Sigmoid colon (tissue), 7 donors: ENCODE measurements around the gene PTX3. TPM values are rescaled to one million over a fixed set of nuclear protein-coding genes. Genes with fewer than 3 reads are reported as not detected.

Experiments used
- DNase-seq: peaks from one replicate; pipeline ENCODE4 v3.0.0-alpha.2; 2019
- H3K27ac ChIP-seq, 4 donors: fragments of 200-600 bp; sonication (generic); one replicate each; pipeline ENCODE4 v1.5.1; 2016 to 2019; ENCODE audit warnings: mild to moderate bottlenecking in 1 of 4
- H3K27me3 ChIP-seq, 3 donors: fragments of 200-600 bp; sonication (generic); one replicate each; pipeline ENCODE4 v1.5.1; 2019; ENCODE audit warnings: mild to moderate bottlenecking in 1 of 3
- H3K36me3 ChIP-seq, 4 donors: fragments of 200-600 bp; sonication (generic); one replicate each; pipeline ENCODE4 v1.5.1; 2016 to 2019
- H3K4me1 ChIP-seq, 4 donors: fragments of 200-600 bp; sonication (generic); one replicate each; pipeline ENCODE4 v1.5.1; 2017 to 2019
- H3K4me3 ChIP-seq, 4 donors: fragments of 200-600 bp; sonication (generic); one replicate each; pipeline ENCODE4 v1.5.1; 2017 to 2019; ENCODE audit warnings: mild to moderate bottlenecking in 2 of 4, moderate library complexity in 1 of 4
- H3K9me3 ChIP-seq, 4 donors: fragments of 200-600 bp in 3 of 4; sonication (generic) in 3 of 4; one replicate each; pipeline versions ENCODE4 v1.5.1 to v1.6.1; 2013 to 2019
- EP300 ChIP-seq, 4 donors: sonication (generic); formaldehyde crosslinking; IDR thresholded peaks; one replicate each; pipeline ENCODE4 v1.6.1; 2017; ENCODE audit warnings: antibody characterized with exemption in 4 of 4
- POLR2A ChIP-seq, 2 donors: fragments of 450-650 bp; IDR thresholded peaks; one replicate each; pipeline ENCODE4 v1.6.1; 2016; ENCODE audit warnings: antibody characterized with exemption in 2 of 2, mild to moderate bottlenecking in 2 of 2, moderate library complexity in 2 of 2
- POLR2AphosphoS5 ChIP-seq, 4 donors: sonication (generic); formaldehyde crosslinking; IDR thresholded peaks; one replicate each; pipeline ENCODE4 v1.6.1; 2017; ENCODE audit warnings: antibody characterized with exemption in 4 of 4
- WGBS, 2 donors: extraction: QIAGEN DNeasy Blood & Tissue Kit; methylation state at CpG; one replicate each; pipeline ENCODE4 v1.1.7; 2013; 5-methylcytosine and 5-hydroxymethylcytosine counted together
- intact Hi-C: fragments of 100-400 bp; cut with DNase I; formaldehyde crosslinking; loops from one replicate; pipeline ENCODE4 v1.15.1; 2023
- polyA plus RNA-seq, 3 donors: library from polyadenylated mRNA; stranded (reverse); fragments of 200-250 nt; gene quantifications; one replicate each; pipeline ENCODE4 v1.2.3, GENCODE V29; 2013
- total RNA-seq, 4 donors: library from RNA; depleted of rRNA; stranded (reverse); fragments of >200 nt; gene quantifications; one replicate each; pipeline ENCODE4 v1.1.0, GENCODE V29; 2016
- TF ChIP-seq, protein P1 (sequence below), 4 experiments: fragments of 450-650 bp in 3 of 4; fragments of 200-600 bp in 1 of 4; IDR thresholded peaks; one replicate each; pipeline ENCODE4 v1.5.1; 2016 to 2019; ENCODE audit warnings: antibody characterized with exemption in 4 of 4, mild to moderate bottlenecking in 3 of 4, moderate library complexity in 2 of 4
- donor health status: healthy with polysubstance abuse.
- donor health status: Bipolar disorder and iron deficiency.
- donor health status: healthy.

The PTX3 gene
- total and polyA plus RNA-seq, 7 donors, result 0.69 to 34.2 (median 5.4) TPM

DNA sequence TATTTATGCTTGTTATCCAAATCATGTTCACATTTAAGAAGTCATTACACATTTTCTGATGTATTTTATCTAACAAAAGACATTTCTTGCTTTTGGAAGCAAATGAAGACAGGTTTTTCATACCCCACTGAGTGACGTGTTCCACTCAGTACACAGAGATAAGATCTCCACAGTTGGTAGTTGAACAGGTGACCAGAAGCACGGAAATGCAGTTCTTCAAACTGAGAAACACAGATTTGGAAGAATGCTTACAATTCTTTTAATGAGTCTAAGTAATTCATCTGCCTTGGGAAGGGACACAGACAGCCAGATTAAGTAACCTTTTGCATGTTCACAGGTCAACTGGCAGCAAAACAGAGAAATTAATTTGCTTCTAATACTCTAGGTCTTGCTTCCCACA is 23.1 kb downstream of the PTX3 start:
- Histone ChIP-seq H3K4me3 (no peak overlapping the region), H3K9me3 (no peaks in the 10 kb centered on the region), H3K27me3 (no peaks in the 10 kb centered on the region), H3K27ac (no peak overlapping the region), H3K36me3 (no peaks in the 10 kb centered on the region), H3K4me1 (no peaks in the 10 kb centered on the region)
- 66 to 73% methylated on average over 2 of the region's 2 CpGs for WGBS, 2 donors
- intact Hi-C loops, result no loop called here
- no peak for DNase-seq
- TF ChIP-seq EP300 (IDR thresholded peaks at IDR 0.05), result no peak
- TF ChIP-seq POLR2AphosphoS5 (IDR thresholded peaks at IDR 0.05), result no peak
- no peak for TF ChIP-seq POLR2A (IDR thresholded peaks at IDR 0.05)
- TF ChIP-seq, protein P1, sequence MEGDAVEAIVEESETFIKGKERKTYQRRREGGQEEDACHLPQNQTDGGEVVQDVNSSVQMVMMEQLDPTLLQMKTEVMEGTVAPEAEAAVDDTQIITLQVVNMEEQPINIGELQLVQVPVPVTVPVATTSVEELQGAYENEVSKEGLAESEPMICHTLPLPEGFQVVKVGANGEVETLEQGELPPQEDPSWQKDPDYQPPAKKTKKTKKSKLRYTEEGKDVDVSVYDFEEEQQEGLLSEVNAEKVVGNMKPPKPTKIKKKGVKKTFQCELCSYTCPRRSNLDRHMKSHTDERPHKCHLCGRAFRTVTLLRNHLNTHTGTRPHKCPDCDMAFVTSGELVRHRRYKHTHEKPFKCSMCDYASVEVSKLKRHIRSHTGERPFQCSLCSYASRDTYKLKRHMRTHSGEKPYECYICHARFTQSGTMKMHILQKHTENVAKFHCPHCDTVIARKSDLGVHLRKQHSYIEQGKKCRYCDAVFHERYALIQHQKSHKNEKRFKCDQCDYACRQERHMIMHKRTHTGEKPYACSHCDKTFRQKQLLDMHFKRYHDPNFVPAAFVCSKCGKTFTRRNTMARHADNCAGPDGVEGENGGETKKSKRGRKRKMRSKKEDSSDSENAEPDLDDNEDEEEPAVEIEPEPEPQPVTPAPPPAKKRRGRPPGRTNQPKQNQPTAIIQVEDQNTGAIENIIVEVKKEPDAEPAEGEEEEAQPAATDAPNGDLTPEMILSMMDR (IDR thresholded peaks at IDR 0.05), result no peak

GRCh38 chr3:157460253-157460652 is 23.6 kb downstream of the PTX3 start:
- Histone ChIP-seq H3K4me3 (no peak overlapping the region), H3K36me3 (no peaks in the 10 kb centered on the region), H3K9me3 (no peaks in the 10 kb centered on the region), H3K27ac (no peak overlapping the region), H3K27me3 (no peaks in the 10 kb centered on the region), H3K4me1 (no peaks in the 10 kb centered on the region)
- DNase-seq, result no peak
- intact Hi-C loops, result no loop called here
- no peak for TF ChIP-seq EP300 (IDR thresholded peaks at IDR 0.05)
- no peak for TF ChIP-seq POLR2A (IDR thresholded peaks at IDR 0.05)
- TF ChIP-seq, protein P1 (IDR thresholded peaks at IDR 0.05), result no peak
- TF ChIP-seq POLR2AphosphoS5 (IDR thresholded peaks at IDR 0.05), result no peak
- 60 to 66% methylated on average over 2 of the region's 2 CpGs for WGBS, 2 donors

DNA sequence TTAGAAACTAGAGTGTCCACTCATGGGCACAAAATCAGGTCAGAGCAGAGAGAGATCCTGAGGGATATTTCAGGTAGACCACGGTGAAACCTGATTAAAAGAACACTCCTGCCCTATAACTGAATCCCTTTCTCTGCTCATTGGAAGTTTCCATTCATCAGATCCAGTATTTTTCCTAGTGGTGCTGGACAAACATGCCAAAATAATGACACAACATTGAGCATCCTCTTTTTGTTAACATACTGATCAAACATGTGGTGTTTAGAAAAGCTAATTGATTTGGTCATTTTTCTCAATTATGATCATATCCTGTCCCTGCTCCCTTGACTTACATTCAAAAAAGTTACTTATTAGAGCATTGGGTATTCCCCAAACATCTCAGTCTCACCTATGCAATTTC is 27.2 kb downstream of the PTX3 start:
- H3K4me1 ChIP-seq, result no peaks in the 10 kb centered on the region
- intact Hi-C loops, result no loop called here
- no peaks in the 10 kb centered on the region for H3K27me3 ChIP-seq
- H3K4me3 ChIP-seq, result no peak overlapping the region
- WGBS, 2 donors, result 73 to 89% methylated on average over 1 of the region's 1 CpG
- H3K9me3 ChIP-seq, result no peaks in the 10 kb centered on the region
- no peak for DNase-seq
- H3K27ac ChIP-seq, result no peak overlapping the region
- TF ChIP-seq POLR2AphosphoS5 (IDR thresholded peaks at IDR 0.05) (no peak), POLR2A (IDR thresholded peaks at IDR 0.05) (no peak), EP300 (IDR thresholded peaks at IDR 0.05) (no peak)
- TF ChIP-seq, protein P1 (IDR thresholded peaks at IDR 0.05), result no peak
- no peaks in the 10 kb centered on the region for H3K36me3 ChIP-seq

DNA sequence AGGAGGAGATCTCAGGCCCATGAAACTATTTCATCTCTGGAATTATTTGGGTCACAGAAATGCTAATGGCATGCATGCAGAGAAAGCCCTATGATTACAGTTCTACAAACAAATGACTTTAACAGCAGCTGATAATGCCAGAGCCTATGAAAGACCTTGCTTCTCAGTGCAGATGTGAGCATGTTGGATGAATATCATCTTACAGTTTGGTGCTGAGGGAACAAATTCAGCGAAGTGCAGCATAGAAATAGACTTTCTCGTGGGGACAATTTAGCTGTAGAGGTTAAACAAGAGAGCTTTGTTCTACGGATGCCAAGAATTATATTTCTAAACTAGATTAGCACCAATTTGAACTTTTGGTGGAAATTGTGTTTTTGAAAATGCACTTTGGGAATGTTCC is 27.7 kb downstream of the PTX3 start:
- intact Hi-C loops, result no loop called here
- no peak overlapping the region for H3K27ac ChIP-seq
- no peak for DNase-seq
- 70 to 84% methylated on average over 3 of the region's 3 CpGs for WGBS, 2 donors
- no peaks in the 10 kb centered on the region for H3K9me3 ChIP-seq
- H3K36me3 ChIP-seq, result no peaks in the 10 kb centered on the region
- H3K27me3 ChIP-seq, result no peaks in the 10 kb centered on the region
- TF ChIP-seq POLR2A (IDR thresholded peaks at IDR 0.05), result no peak
- TF ChIP-seq, protein P1 (IDR thresholded peaks at IDR 0.05), result no peak
- H3K4me1 ChIP-seq, result no peaks in the 10 kb centered on the region
- no peak overlapping the region for H3K4me3 ChIP-seq

GRCh38 chr3:157465741-157466140 is 29.1 kb downstream of the PTX3 start:
- Histone ChIP-seq H3K9me3 (no peaks in the 10 kb centered on the region), H3K27ac (no peak overlapping the region), H3K36me3 (no peaks in the 10 kb centered on the region), H3K4me1 (no peaks in the 10 kb centered on the region), H3K4me3 (no peak overlapping the region), H3K27me3 (no peaks in the 10 kb centered on the region)
- intact Hi-C loops, result no loop called here
- TF ChIP-seq POLR2A (IDR thresholded peaks at IDR 0.05), result no peak
- no peak for TF ChIP-seq EP300 (IDR thresholded peaks at IDR 0.05)
- no peak for TF ChIP-seq POLR2AphosphoS5 (IDR thresholded peaks at IDR 0.05)
- TF ChIP-seq, protein P1 (IDR thresholded peaks at IDR 0.05), result no peak
- DNase-seq, result no peak
- 56 to 77% methylated on average over 1 of the region's 1 CpG for WGBS, 2 donors
